K562 (cell line): Measurements from ENCODE around the gene SNAI1. TPM values are rescaled to one million over a fixed set of nuclear protein-coding genes. Genes with fewer than 3 reads are reported as not detected.

ENCODE experiments used
- ATAC-seq: fragments of 200-7000 bp; cut with Tn5 transposase; 3 replicates; pipeline ENCODE4 v1.9.1; 2020; ENCODE audit warnings: moderate library complexity
- BruUV-seq: library from RNA; stranded (reverse); fragments of 400-500 nt; replicated peaks from 2 replicates; lab custom pipeline; 2021; lab: Mats Ljungman, UMichigan
- CTCF ChIA-PET: fragments of 300-600 bp; formaldehyde crosslinking; extraction: SDS; loops from one replicate; lab custom pipeline; 2021; ENCODE audit warnings: low intra/inter-chr PET ratio; lab: Yijun Ruan, JAX
- POLR2A ChIA-PET: fragments of 300-600, 350-650 bp; sonication (Branson Sonifier 250); formaldehyde crosslinking; extraction: SDS; loops from one replicate; lab custom pipeline; 2021; ENCODE audit warnings: antibody characterized with exemption, inconsistent platforms; lab: Yijun Ruan, JAX
- DNase-seq, 4 experiments: peaks; one replicate each; pipeline versions ENCODE4 v3.0.0 to v3.0.0-alpha.2; 2011 to 2018; ENCODE audit warnings: low spot score in 3 of 4, mixed read lengths in 3 of 4; ENCODE audit errors: extremely low read depth in 1 of 4
- FAIRE-seq: peaks from 2 replicates; lab custom pipeline; 2011; peaks lifted over from hg19 to GRCh38; lab: Jason Lieb, UNC
- H2AFZ ChIP-seq: 2 replicates; pipeline ENCODE4 v1.6.0; 2011; ENCODE audit warnings: low read depth, low read length, control low read depth, inconsistent platforms
- H3K27ac ChIP-seq: fragments of 200-600 bp; 3 replicates; pipeline ENCODE4 v1.8.0; 2011; ENCODE audit warnings: low read depth, mild to moderate bottlenecking, control low read depth, inconsistent platforms, low read length, moderate library complexity, mixed read lengths; ENCODE audit errors: extremely low read depth
- H3K27me3 ChIP-seq, 2 experiments: fragments of 300-600 bp in 1 of 2; 2 replicates in 1 of 2; 3 replicates in 1 of 2; pipeline versions ENCODE4 v1.6.0 to v1.8.0; 2011; ENCODE audit warnings: inconsistent platforms in 2 of 2, low read length in 2 of 2, mild to moderate bottlenecking in 1 of 2, mixed read lengths in 1 of 2, moderate library complexity in 1 of 2; ENCODE audit not compliant: control insufficient read depth in 2 of 2, insufficient read depth in 2 of 2
- H3K36me3 ChIP-seq: fragments of 300-600 bp; 3 replicates; pipeline ENCODE4 v1.8.0; 2011; ENCODE audit warnings: mild to moderate bottlenecking, low read length, inconsistent platforms; ENCODE audit not compliant: control insufficient read depth, insufficient read depth
- H3K4me1 ChIP-seq, 2 experiments: fragments of 200-600 bp in 1 of 2; replicated peaks in 1 of 2; 2 replicates in 1 of 2; 3 replicates in 1 of 2; pipeline versions ENCODE4 v1.5.1 to v1.8.0; 2011; ENCODE audit warnings: inconsistent platforms in 2 of 2, low read length in 2 of 2, mild to moderate bottlenecking in 1 of 2, mixed read lengths in 1 of 2, moderate library complexity in 1 of 2; ENCODE audit not compliant: control insufficient read depth in 2 of 2, insufficient read depth in 2 of 2
- H3K4me2 ChIP-seq: 2 replicates; pipeline ENCODE4 v1.6.1; 2011; ENCODE audit warnings: low read length, control low read depth, inconsistent platforms, mixed read lengths; ENCODE audit not compliant: insufficient read depth
- H3K4me3 ChIP-seq: fragments of 200-600 bp; sonication (generic), shearing (Covaris generic); 2 replicates; pipeline ENCODE4 v1.5.1; 2016; ENCODE audit warnings: control low read depth, inconsistent platforms
- H3K79me2 ChIP-seq: fragments of 200-600 bp; 3 replicates; pipeline ENCODE4 v1.8.0; 2011; ENCODE audit warnings: low read length, inconsistent platforms; ENCODE audit not compliant: control insufficient read depth, insufficient read depth
- H3K9ac ChIP-seq, 2 experiments: 2 replicates each; pipeline versions ENCODE4 v1.6.0 to v1.6.1; 2011; ENCODE audit warnings: low read depth in 2 of 2, low read length in 2 of 2, control low read depth in 1 of 2, inconsistent platforms in 1 of 2, mild to moderate bottlenecking in 1 of 2, mixed read lengths in 1 of 2; ENCODE audit not compliant: insufficient read depth in 1 of 2
- H3K9me1 ChIP-seq: one replicate; pipeline ENCODE4 v1.6.0; 2011; ENCODE audit warnings: inconsistent platforms, mild to moderate bottlenecking, low read length, moderate library complexity; ENCODE audit not compliant: control insufficient read depth, insufficient read depth
- H3K9me3 ChIP-seq: replicated peaks from 2 replicates; pipeline ENCODE4 v1.5.1; 2011; ENCODE audit warnings: low read depth, low read length, inconsistent platforms; ENCODE audit not compliant: control insufficient read depth, insufficient read depth
- H4K20me1 ChIP-seq: replicated peaks from 2 replicates; pipeline ENCODE4 v1.6.1; 2011; ENCODE audit warnings: low read length, inconsistent platforms, mixed read lengths; ENCODE audit not compliant: control insufficient read depth, insufficient read depth
- KHSRP ChIP-seq: fragments of 450-650 bp; IDR thresholded peaks from 2 replicates; pipeline ENCODE4 v1.6.1; 2017
- ZNF551 ChIP-seq: fragments of 250-450 bp; sonication (Bioruptor Pico); IDR thresholded peaks from 2 replicates; pipeline ENCODE4 v1.5.0; 2021; ENCODE audit warnings: mild to moderate bottlenecking, moderate library complexity
- WGBS: fragments of 100-300 bp; shearing (Covaris generic); methylation state at CpG from one replicate; pipeline ENCODE4 v1.1.6; 2016; ENCODE audit warnings: low coverage, mixed read lengths; ENCODE audit not compliant: insufficient coverage; ENCODE audit errors: missing lambda C conversion rate; 5-methylcytosine and 5-hydroxymethylcytosine counted together
- in situ Hi-C: fragments of 300-500 bp; cut with MboI; formaldehyde crosslinking; loops from 4 replicates; pipeline ENCODE4 v1.15.0; 2018; ENCODE audit warnings: inconsistent platforms, mixed read lengths
- intact Hi-C: fragments of 100-400 bp; cut with micrococcal nuclease; formaldehyde crosslinking; loops from 2 replicates; pipeline ENCODE4 v1.14.2; 2022
- polyA plus RNA-seq, 8 experiments: library from polyadenylated mRNA; depleted of rRNA in 4 of 8; stranded (reverse) in 5 of 8; unstranded in 3 of 8; fragments of >200 nt; fragmentation: Nextera tagmentation in 2 of 8; fragmentation: Illumina TruSeq in 1 of 8; extraction: Ambion mirVana in 2 of 8; extraction: Trizol in 1 of 8; gene quantifications; 2 replicates each; pipeline versions ENCODE4 v1.2.1 to v1.2.3, GENCODE V29; 2011 to 2014; ENCODE audit warnings: inconsistent platforms in 1 of 8, missing spikeins in 1 of 8
- total RNA-seq, 7 experiments: library from RNA; depleted of rRNA in 6 of 7; stranded (reverse); fragments of >200 nt in 6 of 7; fragmentation: Illumina TruSeq in 2 of 7; extraction: Trizol in 2 of 7; gene quantifications; 2 replicates each; pipeline versions ENCODE4 v1.2.1 to v1.2.3, GENCODE V29; 2011 to 2021; ENCODE audit warnings: low replicate concordance in 1 of 7
- TF ChIP-seq, protein P1 (sequence below), 3 experiments: IDR thresholded peaks in 2 of 3; conservative IDR thresholded peaks in 1 of 3; 2 replicates each; pipeline ENCODE4 v1.5.1; 2011 to 2012; ENCODE audit warnings: low read length in 3 of 3, mild to moderate bottlenecking in 3 of 3, control low read depth in 2 of 3, improper control_type of control experiment in 1 of 3, inconsistent platforms in 1 of 3, low read depth in 1 of 3, mixed read lengths in 1 of 3, moderate library complexity in 1 of 3; ENCODE audit not compliant: insufficient read depth in 2 of 3

SNAI1 gene
- total and polyA plus RNA-seq, 9 of the 15 experiments (the other 6 are each of a cell fraction or from before 2014, with no cell fraction given), result 0.32 to 11.6 (median 2.0) TPM

DNA sequence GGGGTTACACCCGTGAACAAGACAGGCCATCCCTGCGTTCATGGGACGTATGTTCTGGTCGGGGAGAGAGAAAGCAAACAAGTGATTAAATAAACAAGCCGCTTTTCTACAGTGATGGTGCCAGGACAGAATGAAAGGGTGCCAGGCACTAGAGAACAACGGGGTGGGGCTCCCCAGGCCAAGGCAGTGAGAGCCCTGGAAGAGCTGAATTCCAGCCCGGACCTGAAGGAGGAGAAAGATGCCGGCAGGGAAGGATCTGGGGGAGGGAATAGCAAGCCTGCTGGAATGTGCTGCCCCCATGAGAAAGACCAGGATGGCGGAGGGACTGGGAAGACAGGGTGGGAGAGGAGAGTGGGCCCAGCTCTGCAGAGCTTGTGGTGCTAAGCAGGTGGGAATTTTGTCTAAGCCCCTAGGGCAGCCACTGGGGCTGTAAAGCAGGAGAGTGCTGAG is 7.5 kb downstream of the SNAI1 start:
- in situ Hi-C loops (no loop called here), intact Hi-C loops (no loop called here)
- FAIRE-seq (no peak), ATAC-seq (no peak), DNase-seq (no peak)
- Histone ChIP-seq H3K27me3 (no peaks in the 10 kb centered on the region), H3K9ac (peak overlapping the region; percentile 63 to 85; a peak in 2 of 4 replicates), H3K27ac (peak overlapping the region; percentile 80; the same call in 2 of the 3 replicates), H3K4me1 (peaks cover 40 to 47% of the 10 kb centered on the region in 2 experiments), H4K20me1 (no peaks in the 10 kb centered on the region; the same call in 1 of the 2 replicates), H3K79me2 (peaks cover 25% of the 10 kb centered on the region), H3K36me3 (peaks cover 38% of the 10 kb centered on the region), H3K9me3 (no peaks in the 10 kb centered on the region), H3K4me3 (no peak overlapping the region), H3K9me1 (peaks cover 8% of the 10 kb centered on the region), H2AFZ (peak overlapping the region; percentile 89), H3K4me2 (no peak overlapping the region)
- TF ChIP-seq, protein P1, sequence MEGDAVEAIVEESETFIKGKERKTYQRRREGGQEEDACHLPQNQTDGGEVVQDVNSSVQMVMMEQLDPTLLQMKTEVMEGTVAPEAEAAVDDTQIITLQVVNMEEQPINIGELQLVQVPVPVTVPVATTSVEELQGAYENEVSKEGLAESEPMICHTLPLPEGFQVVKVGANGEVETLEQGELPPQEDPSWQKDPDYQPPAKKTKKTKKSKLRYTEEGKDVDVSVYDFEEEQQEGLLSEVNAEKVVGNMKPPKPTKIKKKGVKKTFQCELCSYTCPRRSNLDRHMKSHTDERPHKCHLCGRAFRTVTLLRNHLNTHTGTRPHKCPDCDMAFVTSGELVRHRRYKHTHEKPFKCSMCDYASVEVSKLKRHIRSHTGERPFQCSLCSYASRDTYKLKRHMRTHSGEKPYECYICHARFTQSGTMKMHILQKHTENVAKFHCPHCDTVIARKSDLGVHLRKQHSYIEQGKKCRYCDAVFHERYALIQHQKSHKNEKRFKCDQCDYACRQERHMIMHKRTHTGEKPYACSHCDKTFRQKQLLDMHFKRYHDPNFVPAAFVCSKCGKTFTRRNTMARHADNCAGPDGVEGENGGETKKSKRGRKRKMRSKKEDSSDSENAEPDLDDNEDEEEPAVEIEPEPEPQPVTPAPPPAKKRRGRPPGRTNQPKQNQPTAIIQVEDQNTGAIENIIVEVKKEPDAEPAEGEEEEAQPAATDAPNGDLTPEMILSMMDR (IDR thresholded peaks at IDR 0.05 in 2 of 3, conservative IDR thresholded peaks at IDR 0.05 in 1 of 3; ENCODE audit: insufficient read depth in 2 of 3, low read depth in 1 of 3, low read length in 3 of 3), result no peak
- TF ChIP-seq KHSRP, result no peak
- TF ChIP-seq ZNF551 (CRISPR knock-in tag), result no peak
- POLR2A ChIA-PET, result interaction anchor here (0.6 to 6.3 kb wide), 5 partner anchors 9 to 79 kb away, joined by 3 to 78 read pairs (median 7); no protein-coding TSS in a partner anchor
- CTCF ChIA-PET, result no interaction called here
- no TSS peak for BruUV-seq
- 87% methylated on average over 8 of the region's 9 CpGs for WGBS
